Hepatic stellate cell (primary cell): Measurements from ENCODE around the gene DERL3.
A peak's percentile ranks its signal among the peaks of the same experiment; 100 is the strongest.

Source experiments
- DNase-seq: peaks from one replicate; pipeline ENCODE4 v3.0.0; 2011; ENCODE audit warnings: low spot score

The DERL3 gene

GRCh38 chr22:23801886-23802377, 36.9 kb downstream of the DERL3 start:
- DNase-seq: no peak

GRCh38 chr22:23801238-23801821, 37.5 kb downstream of the DERL3 start:
- no peak for DNase-seq

GRCh38 chr22:23800297-23801237, 38.2 kb downstream of the DERL3 start:
- DNase-seq: no peak

DNA sequence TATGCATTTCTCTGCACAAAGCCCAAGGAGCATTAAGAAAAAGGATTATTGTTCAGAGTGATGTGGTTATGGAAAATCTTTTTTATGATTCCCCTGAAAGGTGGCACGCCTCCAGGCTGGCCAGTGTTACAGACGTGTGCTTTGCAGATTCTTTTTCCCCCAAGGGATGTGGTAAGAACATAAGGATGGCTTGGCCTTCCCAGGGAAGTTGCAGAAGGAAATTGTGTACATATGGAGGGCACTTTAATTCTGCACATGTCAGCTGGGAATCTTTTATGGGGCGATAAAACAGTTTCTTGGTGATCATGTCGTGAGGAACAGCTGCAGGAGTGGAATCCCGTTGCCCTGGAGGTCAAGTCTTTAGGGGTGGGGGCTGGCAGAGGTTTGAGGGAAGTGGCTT, 42.3 kb downstream of the DERL3 start:
- no peak for DNase-seq

GRCh38 chr22:23793326-23793725, 45.5 kb downstream of the DERL3 start:
- DNase-seq: no peak

- no peak for DNase-seq
Measured at GRCh38 chr22:23791738-23792645, 46.8 kb downstream of the DERL3 start.

DNA sequence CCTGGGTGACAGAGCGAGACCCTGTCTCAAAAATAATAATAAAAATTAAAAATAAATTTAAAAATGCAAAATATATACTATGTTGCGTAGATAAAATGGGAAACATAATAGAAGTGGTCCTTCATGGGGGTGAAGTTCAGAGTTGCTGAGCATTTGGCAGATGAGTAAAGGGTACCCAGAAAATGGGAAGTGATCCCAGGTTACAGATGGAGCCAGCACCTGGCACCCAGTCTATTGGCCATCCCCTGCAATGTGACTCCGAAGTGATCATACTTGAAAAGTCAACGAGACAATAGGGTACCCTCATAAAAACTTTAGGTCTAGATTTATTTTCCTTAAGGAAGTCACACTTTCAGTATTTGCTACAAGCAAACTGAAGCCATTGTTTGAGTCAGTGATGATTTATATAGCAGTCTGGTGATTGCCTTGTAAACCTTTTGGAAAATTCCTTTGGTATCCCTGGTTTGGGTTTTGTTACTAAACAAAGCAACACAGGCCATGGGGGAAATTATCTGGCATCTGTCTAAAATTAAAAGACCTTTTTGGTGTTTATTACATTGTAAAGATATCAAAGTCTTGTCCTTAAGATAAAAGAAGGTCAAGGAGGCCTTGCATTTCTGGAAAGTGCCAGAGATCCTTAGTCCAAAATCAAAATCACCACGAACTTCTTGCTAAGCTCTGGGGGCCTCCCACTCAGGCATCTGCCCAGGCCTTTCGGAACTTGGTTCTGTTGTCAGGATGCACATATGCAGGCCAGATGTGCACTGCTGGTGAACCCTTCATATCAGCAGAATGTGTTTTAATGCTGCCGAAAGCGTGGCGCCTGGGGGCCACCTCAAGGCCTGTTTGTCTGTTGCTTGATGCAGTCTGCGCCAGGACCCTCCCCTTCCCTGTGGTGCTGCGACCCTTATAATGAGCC, 47.7 kb downstream of the DERL3 start:
- no peak for DNase-seq

- no peak for DNase-seq
Measured at GRCh38 chr22:23789638-23790037, 49.2 kb downstream of the DERL3 start.

DNA sequence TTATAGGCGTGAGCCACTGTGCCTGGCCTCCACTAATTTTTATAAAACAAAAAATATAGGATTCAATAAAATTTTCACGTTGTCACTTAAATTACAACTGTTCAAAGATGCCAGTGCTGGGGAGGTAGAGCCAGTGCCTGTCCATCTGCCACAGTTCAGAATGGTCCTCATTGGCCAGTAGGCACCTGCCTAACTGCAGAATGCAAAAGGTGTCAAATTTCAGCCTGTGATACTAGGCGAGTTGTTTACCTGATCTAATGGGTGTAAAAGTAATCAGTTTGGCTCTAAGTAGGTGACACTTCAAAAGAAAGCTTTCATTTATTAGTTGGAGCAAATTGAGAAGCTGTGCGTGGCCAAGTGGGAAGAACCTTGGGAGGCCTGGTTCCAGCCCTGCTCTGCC, 49.7 kb downstream of the DERL3 start:
- no peak for DNase-seq

- no peak for DNase-seq
Measured at GRCh38 chr22:23787910-23788309, 50.9 kb downstream of the DERL3 start.

GRCh38 chr22:23787600-23787896, 51.3 kb downstream of the DERL3 start:
- DNase-seq: no peak

DNA sequence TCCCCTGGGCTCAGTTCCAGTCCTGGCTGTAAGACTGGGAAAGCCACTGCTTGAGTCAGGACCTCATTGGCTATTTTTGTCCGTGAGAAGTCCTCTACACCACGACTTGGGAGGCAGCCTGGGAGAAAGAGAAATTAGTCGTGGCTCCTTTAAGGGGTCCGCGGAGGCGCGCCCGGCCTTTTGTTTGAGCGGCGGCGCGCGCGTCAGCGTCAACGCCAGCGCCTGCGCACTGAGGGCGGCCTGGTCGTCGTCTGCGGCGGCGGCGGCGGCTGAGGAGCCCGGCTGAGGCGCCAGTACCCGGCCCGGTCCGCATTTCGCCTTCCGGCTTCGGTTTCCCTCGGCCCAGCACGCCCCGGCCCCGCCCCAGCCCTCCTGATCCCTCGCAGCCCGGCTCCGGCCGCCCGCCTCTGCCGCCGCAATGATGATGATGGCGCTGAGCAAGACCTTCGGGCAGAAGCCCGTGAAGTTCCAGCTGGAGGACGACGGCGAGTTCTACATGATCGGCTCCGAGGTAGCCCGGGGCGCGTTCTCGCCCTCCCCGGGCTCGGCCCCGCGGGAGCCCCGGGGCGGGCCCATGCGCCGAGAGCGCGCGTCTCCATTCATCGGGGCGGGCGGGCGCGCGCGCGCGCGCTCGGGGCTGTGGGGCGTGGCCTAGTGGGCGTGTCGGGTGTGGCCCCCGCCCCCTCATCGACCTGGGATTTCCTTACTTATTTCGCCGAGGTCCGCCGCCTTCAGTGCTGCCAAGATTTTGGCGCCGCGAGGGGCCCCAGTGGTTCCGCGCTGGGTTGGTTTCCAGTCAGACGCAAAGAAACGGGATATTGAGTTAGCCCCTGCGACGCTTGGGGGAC, 51.8 kb downstream of the DERL3 start, which contains the start of gene SMARCB1:
SMARCB1 (plus strand) TSS at position 215 of the 848 bp plus-strand sequence; CDS start at position 419, 204 bp downstream.
- peak; percentile 98 for DNase-seq

GRCh38 chr22:23786261-23786710, 52.5 kb downstream of the DERL3 start:
- DNase-seq: no peak
